DMS 273 (cell line): Measurements from ENCODE around the gene PRKCA.

Experiments
- DNase-seq: peaks from one replicate; lab custom pipeline; 2025; ENCODE audit not compliant: unreplicated experiment; lab: John Stamatoyannopoulos, UW

PRKCA gene

DNA sequence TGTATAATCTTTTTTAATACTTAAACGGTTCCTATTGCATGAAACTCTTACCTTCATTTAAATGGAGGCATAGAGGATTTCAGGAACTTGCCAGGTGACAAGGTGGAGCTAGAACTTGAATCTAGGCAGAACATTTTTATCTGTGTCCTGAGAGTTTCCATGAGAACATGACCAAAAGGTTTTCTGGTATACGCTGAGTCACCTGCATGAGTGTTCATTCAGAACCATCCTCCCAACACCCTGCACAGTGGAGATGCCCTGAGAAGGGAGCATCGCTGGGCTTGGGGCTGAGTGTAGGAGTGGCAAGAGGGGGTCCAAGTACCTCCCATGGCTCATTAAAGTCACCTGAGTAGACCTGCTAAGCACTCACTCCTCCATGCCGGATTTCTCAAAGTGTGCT lies 362.8 kb downstream of the PRKCA start:
- DNase-seq = no peak

DNA sequence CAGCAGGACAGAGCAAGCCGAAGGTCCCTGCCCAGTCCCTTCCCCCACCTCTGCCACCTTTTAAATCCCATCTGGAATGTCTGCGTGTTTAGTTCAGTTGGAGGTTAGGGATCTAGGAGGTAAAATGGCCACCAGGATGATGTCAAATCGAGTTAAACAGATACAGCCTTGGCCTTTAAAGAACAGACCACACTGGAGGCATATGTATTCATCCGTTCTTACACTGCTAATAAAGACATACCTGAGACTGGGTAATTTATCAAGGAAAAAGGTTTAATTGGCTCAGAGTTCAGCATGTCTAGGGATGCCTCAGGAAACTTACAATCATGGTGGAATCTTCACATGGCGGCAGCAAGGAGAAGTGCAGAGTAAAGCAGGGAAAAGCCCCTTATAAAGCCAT lies 364.7 kb downstream of the PRKCA start:
- no peak for DNase-seq

DNA sequence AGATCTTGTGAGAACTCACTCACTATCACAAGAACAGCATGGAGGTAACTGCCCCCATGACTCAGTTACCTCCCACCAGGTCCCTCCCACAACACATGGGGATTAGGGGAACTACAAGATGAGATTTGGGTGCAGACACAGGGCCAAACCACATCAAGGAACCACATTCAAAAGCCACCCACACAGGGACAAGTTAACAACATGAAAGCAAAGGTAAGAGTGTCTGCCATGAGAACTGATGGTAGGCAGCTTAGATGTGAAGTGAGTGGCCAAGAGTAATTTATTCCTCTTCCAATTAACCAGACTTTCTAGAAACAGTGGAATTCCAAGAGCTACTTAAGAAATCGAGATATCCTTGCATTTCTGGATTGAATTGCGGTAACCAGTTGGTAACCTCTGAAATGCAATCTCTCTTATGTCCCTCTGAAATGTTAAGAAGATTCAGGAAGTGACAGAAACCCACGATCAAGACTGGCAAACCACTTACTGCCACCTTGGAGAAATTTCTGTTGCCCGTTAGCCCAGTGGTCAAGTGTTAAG lies 365.1 kb downstream of the PRKCA start:
- no peak for DNase-seq

DNA sequence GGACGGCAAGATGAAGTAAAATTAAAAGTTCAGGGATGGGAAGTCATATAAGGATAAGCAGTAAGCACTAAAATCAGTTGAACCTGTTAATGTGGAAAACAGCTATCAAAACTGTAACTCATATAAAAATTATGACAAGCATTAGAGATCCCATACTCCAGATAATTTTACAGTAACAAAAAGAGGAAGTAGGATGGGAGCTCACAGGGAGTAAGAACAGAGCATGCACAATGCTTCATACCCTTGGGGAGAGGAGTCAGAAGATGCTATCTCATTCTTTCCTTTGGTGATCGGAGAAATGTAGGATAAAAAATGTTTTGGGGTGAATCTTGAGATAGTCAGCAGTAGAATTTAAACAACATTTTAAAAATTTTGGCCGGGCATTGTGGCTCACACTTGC lies 367.8 kb downstream of the PRKCA start:
- DNase-seq = no peak

DNA sequence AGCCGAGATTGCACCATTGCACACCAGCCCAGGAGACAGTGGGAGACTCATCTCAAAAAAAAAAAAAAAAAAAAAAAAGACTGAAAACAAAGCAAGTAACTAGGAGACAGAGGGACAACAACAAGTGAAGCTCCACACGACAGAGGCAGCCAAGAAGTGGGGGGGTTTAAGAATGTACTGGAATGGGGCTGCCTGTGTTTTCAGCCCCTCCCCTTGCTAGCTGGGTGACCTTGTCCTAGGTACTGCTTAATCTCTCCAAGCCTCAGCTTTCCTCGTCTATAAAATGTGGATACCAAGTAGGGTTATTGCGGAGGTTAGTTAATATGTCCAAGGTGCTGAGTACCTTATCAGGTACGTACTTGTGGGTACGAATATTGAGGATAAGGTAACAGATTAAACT lies 368.7 kb downstream of the PRKCA start:
- DNase-seq = no peak

DNA sequence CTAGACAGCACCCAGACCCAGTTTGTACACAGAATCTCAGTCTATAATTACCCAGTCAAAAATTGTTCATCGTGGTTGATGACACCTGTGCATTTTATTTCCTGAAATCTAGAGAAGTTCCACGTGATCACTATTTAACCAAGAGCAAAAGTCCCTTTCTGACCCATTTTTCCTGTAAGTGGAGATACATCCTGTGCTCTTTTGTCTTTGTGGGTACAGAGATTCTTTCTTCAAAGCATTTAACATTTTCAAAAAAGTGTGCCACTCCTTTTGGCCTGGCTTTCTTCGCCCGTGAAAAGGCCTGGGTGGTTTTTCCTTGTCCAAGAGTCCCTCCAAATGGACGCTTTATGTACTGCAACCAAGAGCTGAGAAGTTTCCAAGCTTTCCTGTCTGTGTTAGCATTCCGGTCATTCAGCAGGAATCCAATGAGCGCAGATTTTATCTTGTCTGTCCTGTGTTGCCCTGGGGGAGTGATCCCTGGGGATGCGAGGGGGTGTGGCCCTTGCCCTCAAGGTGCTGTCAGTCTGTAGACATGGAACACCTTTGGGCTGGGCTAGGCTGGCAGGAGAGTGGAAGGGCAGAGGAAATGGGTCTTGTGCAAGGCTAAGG lies 371.4 kb downstream of the PRKCA start:
- peak; percentile 68 for DNase-seq

DNA sequence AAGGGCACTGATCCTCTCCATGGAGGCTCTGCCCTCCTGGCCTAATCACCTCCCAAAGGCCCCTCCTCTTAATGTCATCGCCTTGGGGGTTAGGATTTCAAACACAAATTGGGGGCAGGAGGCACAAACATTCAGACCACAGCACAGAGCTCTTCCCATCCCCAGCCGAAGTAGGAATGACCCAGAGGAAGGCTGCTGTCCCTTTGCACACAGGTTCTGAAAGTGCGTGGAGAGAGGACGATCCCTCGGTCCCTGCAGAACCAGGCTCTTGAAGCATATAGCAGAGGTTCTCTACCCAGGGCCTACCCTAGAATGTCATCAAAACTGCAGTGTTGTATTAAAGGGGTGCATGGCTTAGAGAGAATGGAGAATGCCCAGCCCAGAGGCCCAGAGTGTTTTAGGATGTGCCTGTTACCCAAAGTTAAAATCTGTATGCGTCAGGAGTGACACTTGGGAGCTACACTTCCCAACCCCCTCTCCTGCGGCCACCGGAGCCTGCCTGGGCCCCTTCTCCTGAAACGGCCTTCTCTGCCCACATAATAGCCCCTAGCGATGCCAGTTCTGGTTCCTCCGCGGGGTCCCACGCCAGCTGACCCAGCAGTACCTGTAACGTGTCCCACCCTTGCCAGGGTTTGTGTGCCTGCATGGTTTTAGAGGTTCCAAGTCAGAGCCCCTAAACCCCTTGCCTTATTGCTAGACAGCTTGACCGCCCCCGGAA lies 373.0 kb downstream of the PRKCA start:
- peak; percentile 8 for DNase-seq

DNA sequence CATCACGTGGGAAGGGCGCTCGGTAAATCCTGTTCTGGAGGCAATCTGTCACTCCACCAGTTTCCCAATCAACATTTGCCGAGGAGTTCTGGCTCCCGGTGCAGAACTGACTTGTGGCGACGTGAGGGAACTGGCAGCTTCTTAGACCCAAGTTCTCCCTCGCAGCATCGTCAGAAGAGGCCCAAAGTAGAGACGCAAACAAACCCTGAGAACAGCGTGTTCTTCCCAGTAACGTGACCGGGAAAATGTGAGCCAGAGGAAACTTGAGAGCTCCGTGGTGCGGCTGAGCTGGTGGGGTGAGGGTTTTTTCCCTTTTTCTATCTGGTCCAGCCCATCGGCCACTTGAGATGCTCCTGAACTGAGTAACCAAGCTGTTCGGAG lies 373.6 kb downstream of the PRKCA start:
- DNase-seq = peak; percentile 53

DNA sequence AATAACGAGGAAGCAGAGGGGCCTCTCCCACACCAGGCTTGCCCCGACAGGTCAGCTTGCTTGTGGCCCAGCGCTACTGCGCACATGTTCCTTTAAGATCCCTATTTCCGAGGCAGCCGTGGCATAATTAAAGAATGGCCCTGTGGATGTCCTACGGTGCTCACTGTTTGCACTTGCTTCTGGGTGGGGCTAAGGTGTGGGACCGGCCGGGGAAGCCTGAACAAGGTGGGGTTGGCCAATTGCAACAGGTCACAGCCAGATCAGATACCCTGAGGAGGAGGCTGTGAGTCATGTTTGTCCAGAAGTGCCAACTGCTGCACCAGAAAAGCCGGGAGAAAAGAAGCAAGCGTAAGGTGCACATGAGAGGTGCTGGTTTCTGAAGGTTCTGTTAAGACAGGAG lies 374.0 kb downstream of the PRKCA start:
- peak; percentile 58 for DNase-seq

DNA sequence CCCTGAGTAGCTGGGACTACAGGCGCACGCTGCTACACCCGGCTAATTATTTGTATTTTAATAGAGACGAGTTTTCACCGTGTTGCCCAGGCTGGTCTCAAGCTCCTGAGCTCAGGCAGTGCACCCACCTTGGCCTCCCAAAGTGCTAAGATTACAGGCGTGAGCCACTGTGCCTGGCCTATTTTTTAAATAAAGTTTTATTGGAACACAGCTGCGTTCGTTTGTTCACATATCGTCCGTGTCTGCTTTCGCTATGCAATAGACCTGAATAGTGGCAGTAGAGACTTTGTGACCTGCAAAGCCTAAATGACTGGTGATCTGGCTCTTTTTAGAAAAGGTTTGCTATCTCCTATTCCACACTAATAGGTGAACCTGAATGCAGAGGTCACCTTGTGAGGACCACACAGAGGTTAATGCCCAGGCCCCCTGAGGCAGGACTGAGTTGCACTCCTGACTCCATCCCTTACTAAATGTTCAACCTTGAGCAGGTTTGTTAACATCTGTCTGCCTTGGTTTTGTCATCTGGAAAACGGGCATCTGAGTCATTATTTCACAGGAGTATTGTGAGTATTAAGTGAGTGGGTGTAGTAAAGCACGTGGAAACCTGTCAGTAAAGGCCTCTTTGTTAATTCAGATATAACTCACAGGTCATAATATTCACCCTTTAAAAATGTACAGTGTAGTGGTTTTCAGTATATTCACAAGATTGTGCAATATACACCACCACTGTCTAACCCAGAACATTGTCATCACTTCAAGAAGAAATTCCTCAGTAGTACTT lies 375.0 kb downstream of the PRKCA start:
- DNase-seq = no peak

DNA sequence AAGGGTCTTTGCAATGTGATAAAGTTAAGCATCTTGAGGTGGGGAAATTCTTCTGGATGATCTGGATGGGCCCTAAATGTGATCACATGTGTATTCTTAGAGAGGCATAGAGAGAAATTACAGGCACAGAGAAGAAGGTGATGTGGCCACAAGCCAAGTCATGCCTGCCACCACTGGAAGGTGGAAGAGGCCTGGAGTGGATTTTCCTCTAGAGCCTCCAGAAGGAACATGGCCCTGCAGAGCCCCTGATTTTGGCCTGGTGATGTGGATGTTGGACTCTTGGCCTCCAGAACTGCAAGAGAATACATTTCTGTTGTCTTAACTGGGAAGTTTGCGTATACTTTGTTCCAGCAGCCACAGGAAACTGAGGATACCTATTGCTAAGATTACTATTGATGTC lies 375.6 kb downstream of the PRKCA start:
- no peak for DNase-seq

DNA sequence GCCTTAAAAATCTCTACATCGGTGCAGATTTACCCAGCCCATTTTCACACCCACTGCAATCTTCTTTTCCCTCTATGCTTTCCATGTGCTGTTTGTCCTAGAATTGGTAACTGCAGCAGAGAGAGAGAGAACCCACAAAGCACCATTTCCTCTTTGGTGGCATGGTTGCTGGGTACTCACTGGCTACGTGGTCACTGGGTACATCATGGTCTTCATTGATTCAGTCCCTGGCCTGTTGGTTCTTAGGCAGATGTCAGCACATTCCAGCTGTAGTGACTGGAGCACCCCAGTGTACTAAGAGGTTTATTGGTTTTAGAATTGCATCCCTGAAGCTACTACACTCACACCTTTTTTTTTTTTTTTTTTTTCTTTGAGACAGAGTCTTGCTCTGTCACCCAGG lies 376.4 kb downstream of the PRKCA start:
- DNase-seq = no peak

DNA sequence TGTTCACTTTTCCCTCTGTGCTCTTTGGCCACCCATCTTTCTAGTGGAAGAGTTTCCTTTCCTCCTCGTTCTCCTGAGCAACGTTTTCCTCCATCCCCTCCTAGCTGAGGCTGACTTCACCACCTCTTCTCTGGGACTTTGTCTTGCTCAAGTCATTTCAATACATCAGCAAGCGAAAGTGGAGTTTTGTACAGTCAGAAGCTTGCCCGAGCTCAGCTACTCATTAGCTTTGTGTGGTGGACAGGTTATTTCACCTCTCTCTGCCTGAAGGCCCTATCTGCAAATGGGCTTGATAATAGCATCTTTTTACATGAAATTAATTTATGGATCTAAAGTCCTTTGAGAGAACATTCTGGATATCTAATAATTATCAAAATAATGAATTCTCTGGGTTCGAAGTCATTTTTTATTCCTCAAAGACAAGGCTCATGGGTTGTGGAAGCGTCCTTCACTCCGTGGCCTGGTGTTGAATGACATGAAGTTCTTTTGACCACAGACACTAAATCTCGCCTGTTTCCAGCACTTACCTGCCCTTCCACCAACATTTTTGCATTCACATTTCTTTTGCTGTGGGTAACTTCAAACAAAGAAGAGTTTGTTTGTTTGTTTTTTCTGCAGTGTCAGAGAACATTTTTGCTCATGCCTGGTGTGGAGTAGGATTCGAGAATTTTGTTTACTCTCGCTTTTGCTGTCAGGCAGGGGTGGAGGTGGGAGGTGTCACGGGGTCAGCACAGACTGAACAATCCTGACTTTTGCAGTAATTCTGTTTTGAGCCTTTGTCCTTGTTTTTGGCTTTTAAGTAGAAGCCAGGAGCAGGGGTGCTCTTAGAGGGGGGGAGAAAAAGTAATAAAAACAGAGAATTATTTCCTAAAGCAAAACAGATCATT lies 377.5 kb downstream of the PRKCA start:
- DNase-seq = no peak

DNA sequence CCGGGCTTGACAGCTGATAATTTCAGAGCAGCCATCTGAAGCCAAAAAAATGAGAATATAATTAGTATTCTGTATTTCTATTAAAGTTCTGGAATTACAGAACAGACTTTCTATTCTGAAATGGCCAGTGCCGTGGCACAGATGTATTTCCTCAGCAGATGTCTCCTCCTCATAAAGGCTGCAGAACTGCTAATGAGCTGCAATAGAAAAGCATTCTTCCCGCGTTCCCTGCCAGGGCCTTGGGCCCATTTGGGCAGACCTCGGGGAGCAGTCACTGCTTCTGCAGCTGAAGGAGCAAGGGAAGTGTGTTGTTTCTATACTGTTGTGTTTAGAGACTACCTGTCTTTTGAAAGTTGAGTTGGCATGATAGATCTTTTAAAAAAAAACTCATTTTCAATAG lies 379.9 kb downstream of the PRKCA start:
- DNase-seq = peak; percentile 67

DNA sequence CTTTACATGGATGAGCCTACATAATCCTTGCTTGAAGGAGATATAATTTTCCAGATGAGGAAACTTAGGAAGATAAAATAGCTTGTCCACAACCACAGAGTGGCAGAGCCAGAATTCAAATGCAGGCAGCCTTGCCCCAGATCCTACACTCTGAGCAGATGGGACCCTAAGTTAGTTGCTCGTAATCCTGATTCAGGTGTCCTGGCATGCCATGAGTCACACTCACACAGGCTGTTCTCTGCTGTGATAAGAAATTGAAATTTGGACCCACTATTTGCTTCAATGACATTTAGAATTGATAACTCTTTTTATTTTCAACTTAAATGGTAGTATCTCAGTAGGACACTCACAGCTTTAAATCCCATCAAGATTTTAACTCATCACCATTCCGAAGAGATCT lies 381.8 kb downstream of the PRKCA start:
- DNase-seq = peak; percentile 39

DNA sequence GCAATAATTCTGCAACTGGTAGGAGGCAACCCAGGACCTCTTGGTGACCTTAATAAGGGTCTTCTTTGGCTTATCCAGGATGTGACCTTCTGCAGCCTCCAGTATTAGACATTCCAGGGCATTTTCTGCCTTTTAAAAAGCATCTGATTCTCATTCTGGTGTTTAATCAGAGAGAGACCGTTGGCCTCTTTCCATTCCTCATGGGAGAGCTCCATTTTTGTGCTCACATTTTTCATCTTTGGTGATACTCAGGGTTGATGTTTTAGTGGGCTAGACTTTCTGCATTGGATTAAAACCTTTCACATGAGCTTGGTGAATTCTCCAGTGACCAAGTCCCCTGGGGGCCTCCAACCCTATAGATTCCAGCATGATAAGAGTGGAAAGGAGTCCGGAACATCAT lies 382.3 kb downstream of the PRKCA start:
- DNase-seq = no peak

DNA sequence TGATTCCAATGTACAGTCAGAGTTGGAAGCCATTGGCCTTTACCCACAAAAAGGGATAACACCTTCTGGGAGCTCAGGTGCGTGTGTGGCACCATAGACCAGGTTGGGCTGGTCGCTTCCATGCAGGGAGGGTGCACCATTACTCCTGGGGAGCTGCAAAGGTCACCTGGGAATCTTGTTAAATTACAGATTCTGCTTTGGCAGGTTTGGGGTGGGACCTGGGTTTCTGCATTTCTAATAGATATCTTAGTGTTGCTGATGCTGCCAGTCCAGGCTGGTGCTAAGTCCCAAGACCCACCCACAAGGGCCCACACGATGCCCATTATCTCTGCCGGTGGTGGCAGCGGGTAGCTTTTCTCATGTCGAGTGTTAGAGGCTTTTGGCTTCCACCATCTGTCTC lies 384.2 kb downstream of the PRKCA start:
- no peak for DNase-seq

DNA sequence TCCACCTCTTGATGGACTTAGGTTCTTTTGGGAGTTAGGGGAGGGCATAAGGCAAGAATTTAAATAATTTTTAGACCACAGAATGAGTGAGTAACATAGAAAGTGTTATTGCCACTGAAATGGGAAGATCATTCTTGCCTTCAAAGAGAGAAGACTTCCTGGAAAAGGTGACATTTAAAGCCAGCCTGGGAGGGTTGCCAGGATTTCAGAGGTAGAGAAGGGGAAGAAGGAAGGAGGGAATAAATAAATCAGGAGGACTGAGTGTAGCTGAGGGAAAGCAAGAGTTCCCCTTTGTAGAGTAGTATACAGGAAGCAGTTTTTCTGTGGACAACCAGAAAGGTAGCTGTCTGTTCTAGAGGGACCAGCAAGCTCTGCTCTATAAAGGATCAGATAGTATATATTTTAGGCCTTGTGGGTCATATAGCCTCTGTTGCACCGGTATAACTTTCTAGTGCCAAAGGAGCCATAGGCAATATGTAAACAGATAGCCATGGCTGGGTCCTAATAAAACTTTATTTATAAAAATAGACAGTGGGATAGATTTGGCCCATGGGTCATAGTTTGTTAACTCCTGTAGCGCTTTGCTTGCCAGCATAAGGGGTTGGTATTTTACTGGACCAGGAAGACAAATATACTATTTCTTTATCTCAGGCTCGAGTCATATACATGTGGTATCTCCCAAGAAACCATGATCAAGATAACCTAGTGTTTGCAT lies 385.3 kb downstream of the PRKCA start:
- DNase-seq = no peak

DNA sequence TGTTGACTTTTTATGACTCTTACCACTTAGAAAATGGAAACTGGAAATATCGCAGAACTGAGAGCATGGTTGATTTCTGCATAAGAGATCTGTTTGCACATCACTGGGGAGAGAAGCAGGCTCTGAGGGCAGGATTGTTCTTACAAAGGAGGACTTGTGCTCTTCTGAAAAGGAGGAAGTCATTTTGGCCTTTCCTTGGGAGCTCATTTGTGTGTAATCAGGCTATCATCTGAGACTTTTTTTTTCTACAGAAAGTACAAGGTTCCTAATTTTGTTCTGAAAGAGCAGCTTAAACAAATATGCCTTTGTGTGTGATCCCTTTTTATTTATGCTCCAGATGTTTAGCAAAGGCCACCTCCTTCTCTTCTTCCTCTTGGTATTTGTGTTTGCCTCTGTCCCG lies 386.8 kb downstream of the PRKCA start:
- DNase-seq = no peak

DNA sequence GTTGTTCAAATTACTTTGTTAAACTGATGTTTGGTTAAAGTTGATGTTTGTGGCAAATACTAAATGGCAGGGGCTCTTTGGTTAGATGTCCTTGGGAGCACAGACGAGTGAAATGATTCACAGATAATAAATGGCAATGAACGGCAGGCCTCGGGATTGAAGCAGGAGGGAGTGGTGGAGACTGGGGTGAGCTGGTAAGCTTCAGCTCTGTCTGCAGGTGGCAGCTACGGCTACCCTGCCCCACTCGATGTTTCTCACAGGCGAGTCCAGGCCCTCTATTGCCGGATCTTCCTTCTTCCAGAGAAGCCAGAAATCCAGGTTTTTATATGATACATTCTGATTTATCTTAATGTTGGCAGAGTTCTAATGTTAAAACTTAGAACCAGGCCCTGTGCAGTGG lies 387.8 kb downstream of the PRKCA start:
- DNase-seq = no peak
